Nephron progenitor cell (in vitro differentiated cells): ENCODE data around the gene FZD10.

Experiments used
- DNase-seq: peaks from one replicate; pipeline ENCODE4 v3.0.0; 2021
- H3K27ac Mint-ChIP-seq: 2 replicates; pipeline ENCODE4 v1.8.0; 2021; ENCODE audit warnings: mild to moderate bottlenecking, moderate library complexity, mixed read lengths
- H3K27me3 Mint-ChIP-seq: 2 replicates; pipeline ENCODE4 v1.8.0; 2021; ENCODE audit warnings: mild to moderate bottlenecking, low read depth, mixed read lengths; ENCODE audit not compliant: poor library complexity
- H3K36me3 Mint-ChIP-seq: 2 replicates; pipeline ENCODE4 v1.8.0; 2021; ENCODE audit warnings: low read depth, mixed read lengths
- H3K4me1 Mint-ChIP-seq: 2 replicates; pipeline ENCODE4 v1.8.0; 2021; ENCODE audit warnings: mixed read lengths
- H3K4me3 Mint-ChIP-seq: 2 replicates; pipeline ENCODE4 v1.8.0; 2021; ENCODE audit warnings: mild to moderate bottlenecking, moderate library complexity, mixed read lengths
- H3K9me3 Mint-ChIP-seq: 2 replicates; pipeline ENCODE4 v1.8.0; 2021; ENCODE audit warnings: mild to moderate bottlenecking, moderate library complexity, mixed read lengths
- TF ChIP-seq, protein P1 (sequence below): fragments of 200-600 bp; sonication (generic); IDR thresholded peaks from 2 replicates; pipeline ENCODE4 v1.5.0; 2021; ENCODE audit warnings: antibody characterized with exemption

FZD10 gene

DNA sequence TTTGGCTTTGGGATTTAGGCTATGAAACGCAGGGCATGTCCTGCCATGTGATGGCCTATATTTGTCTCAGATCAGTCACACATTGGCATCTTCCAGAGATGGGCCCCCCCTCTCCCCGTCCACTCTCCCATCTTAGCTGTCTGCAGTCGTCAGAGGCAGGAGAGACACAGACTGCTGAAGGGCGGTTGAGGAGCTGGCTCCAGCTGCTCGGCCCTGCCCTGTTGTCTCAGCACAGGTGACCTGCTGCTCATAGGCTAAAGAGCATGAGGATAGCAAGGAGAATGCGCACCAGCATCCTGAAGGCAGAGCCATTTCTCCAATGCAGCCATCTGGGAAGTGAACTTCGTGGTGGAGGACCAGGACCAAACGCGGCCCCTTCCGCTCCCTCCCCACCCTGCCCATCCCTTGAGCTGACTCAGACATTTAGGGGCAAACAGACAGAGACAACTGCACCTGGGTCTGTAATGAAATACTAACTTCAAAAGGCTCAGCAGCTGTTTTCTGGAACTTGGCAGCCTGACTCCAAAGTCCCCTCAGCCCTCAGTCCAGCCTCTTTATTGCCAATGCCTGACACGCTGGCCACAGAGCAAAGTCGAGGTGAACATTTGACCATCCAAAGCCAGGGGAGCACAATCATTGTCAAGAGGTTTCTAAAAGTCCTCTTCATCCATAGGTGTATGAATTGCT lies 22.3 kb downstream of the FZD10 start:
- DNase-seq: no peak
- Mint-ChIP-seq H3K27ac (no peak overlapping the region), H3K9me3 (peaks cover 5% of the 10 kb centered on the region), H3K4me3 (no peak overlapping the region), H3K4me1 (peaks cover 42% of the 10 kb centered on the region), H3K36me3 (no peaks in the 10 kb centered on the region), H3K27me3 (peaks cover 19% of the 10 kb centered on the region)
- TF ChIP-seq, protein P1, sequence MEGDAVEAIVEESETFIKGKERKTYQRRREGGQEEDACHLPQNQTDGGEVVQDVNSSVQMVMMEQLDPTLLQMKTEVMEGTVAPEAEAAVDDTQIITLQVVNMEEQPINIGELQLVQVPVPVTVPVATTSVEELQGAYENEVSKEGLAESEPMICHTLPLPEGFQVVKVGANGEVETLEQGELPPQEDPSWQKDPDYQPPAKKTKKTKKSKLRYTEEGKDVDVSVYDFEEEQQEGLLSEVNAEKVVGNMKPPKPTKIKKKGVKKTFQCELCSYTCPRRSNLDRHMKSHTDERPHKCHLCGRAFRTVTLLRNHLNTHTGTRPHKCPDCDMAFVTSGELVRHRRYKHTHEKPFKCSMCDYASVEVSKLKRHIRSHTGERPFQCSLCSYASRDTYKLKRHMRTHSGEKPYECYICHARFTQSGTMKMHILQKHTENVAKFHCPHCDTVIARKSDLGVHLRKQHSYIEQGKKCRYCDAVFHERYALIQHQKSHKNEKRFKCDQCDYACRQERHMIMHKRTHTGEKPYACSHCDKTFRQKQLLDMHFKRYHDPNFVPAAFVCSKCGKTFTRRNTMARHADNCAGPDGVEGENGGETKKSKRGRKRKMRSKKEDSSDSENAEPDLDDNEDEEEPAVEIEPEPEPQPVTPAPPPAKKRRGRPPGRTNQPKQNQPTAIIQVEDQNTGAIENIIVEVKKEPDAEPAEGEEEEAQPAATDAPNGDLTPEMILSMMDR: no peak

DNA sequence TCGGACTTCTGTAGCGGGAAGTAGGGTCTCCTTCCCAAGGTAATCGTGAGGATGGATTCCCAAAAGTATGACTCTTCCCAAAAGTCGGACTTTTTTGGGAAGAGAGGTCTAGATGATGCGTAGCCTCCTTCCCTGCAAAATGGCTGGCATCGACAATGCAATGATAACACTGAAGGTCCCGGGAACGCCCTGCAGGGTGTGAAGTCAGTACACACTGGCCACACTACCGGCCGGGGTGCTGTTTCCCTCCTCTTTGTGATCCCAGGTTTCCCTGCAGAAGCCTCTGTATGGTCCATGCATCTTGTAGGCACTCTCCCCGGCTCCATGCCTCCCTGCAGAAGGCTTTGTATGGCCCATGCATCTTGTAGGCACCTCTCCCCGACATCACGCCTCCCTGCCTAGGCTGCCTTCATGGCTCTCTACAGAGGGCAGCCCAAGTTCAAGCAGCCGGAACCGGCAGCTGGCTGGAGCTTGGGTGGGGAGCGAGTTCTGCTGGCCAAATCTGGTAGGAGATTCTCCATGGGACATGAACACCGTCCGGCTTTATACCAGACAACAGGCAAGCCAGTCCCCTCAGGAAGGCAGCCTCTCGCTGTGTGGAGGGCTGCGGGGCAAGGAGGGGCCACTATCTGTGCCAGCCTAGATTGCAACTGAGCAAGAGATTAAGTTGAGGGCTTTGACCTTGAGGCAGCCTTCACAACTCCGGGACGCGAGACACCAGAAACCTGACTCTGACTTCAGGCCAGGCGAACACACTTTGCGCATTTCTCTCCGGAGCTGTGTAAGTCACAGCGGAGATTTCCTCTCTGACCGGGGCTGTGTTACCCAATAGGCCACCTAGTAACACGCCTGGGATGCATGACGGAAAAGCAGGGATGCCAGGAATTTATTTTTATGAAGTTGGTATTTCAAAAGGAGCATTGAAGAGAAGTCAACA lies 23.5 kb downstream of the FZD10 start:
- Mint-ChIP-seq H3K36me3 (no peaks in the 10 kb centered on the region), H3K9me3 (peaks cover 5% of the 10 kb centered on the region), H3K4me3 (no peak overlapping the region), H3K4me1 (peaks cover 42% of the 10 kb centered on the region), H3K27ac (no peak overlapping the region), H3K27me3 (peaks cover 19% of the 10 kb centered on the region)
- TF ChIP-seq, protein P1: no peak
- no peak for DNase-seq

DNA sequence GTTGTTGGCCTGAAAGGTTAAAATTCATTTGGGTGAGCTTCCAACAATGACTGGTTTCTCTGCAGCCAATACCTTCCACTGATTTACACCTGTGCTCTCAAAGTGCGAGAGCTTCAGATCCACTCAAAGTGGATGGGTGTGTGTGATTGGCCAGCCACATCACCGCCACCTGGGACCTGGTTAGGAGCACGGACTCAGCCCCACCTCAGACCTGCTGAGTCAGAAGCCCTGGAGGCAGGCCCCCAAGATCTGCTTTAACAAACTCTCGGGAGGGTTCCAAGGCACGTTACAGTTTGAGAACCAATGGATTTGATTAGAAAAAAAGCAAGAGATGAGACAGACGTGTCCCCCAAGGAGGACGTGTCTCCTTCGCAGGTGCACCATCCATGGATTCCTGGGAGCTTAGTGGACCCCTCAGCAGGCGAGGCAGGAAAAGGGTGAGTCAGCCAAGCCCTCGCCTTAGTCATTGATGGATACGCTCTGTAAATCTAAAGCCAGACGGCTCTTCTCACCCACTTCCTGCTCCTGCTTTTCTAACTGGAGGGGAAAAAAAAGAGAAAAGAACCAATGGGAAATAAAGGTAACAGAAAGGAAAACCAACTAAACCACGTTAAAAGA lies 24.5 kb downstream of the FZD10 start:
- TF ChIP-seq, protein P1: no peak
- Mint-ChIP-seq H3K4me3 (peak overlapping the region; percentile 34), H3K36me3 (no peaks in the 10 kb centered on the region), H3K4me1 (peaks cover 42% of the 10 kb centered on the region), H3K9me3 (peaks cover 5% of the 10 kb centered on the region), H3K27ac (peak overlapping the region; percentile 85), H3K27me3 (peaks cover 15% of the 10 kb centered on the region)
- no peak for DNase-seq

DNA sequence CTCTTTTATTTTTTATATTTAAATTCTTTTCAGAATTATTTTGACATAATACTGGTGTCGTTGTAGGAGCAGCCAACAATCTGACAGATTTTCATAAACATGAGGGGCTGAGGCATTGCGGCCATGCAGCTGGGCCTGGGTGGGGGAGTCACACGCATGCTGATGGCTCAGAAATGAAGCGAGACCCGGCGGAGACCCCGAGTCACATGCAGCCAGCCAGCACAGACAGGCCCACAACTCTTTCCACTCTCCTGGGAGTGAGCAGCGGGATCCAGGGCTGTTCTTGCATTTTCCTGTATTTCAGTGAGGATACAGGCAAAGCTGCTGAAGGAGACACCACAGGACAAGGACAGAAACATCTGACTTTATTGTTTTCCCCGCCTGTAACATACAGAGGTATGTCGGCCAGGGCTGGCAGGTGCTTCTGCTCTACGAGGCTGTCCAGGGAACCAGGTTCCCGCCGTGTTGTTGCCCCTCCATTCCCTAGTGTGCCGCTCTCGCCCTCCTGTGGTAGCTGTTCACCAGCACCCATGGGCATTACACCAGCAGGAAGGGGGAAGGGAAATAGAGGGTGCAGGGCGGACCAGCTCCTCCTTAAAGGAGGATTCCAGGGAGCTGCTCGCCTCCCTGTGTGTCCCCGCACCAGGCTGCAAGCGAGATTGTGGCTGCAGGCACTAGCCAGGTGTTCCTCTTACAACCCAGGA lies 30.5 kb downstream of the FZD10 start:
- Mint-ChIP-seq H3K4me3 (no peak overlapping the region), H3K27me3 (peaks cover 4% of the 10 kb centered on the region), H3K4me1 (peaks cover 5% of the 10 kb centered on the region), H3K36me3 (no peaks in the 10 kb centered on the region), H3K9me3 (no peaks in the 10 kb centered on the region), H3K27ac (no peak overlapping the region)
- TF ChIP-seq, protein P1: no peak
- DNase-seq: no peak

DNA sequence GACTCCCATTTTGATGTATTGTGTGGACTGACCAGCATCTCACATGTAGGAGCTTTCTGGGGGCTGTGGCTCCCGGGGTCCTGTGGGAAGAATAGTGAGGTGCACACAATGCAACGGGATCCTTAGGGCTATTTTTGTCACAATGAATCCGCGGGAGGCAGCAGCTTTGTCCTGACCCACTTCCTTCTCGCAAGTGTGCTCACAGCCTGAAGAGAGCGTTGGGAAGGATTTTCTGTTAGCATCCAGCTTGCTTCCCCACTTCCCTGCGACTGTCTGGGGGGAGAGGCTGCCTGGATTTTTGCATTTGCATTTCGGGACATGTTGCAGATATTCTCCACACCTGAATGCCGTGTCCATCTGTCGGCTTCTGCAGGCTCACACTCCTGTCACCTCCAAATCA lies 31.9 kb downstream of the FZD10 start:
- TF ChIP-seq, protein P1: no peak
- Mint-ChIP-seq H3K27ac (no peak overlapping the region), H3K27me3 (no peaks in the 10 kb centered on the region), H3K4me1 (peaks cover 6% of the 10 kb centered on the region), H3K9me3 (no peaks in the 10 kb centered on the region), H3K36me3 (no peaks in the 10 kb centered on the region), H3K4me3 (no peak overlapping the region)
- no peak for DNase-seq
